GM12891 (cell line): ENCODE data around the gene GALNT18.

Source experiments
- PAX5 ChIP-seq: IDR thresholded peaks from 2 replicates; pipeline ENCODE4 v1.6.1; 2011; ENCODE audit warnings: low read length, moderate library complexity, mild to moderate bottlenecking; ENCODE audit not compliant: insufficient read depth, severe bottlenecking
- POLR2A ChIP-seq: IDR thresholded peaks from 2 replicates; pipeline ENCODE4 v1.6.1; 2011; ENCODE audit warnings: low read depth, low read length, control low read depth
- POLR2AphosphoS5 ChIP-seq: IDR thresholded peaks from 2 replicates; pipeline ENCODE4 v1.6.1; 2011; ENCODE audit warnings: low read depth, low read length, control low read depth
- SPI1 ChIP-seq: IDR thresholded peaks from 2 replicates; pipeline ENCODE4 v1.6.1; 2011; ENCODE audit warnings: low read depth, low read length, control low read depth
- TAF1 ChIP-seq: IDR thresholded peaks from 2 replicates; pipeline ENCODE4 v1.6.1; 2011; ENCODE audit warnings: low read depth, low read length, control low read depth

DNA sequence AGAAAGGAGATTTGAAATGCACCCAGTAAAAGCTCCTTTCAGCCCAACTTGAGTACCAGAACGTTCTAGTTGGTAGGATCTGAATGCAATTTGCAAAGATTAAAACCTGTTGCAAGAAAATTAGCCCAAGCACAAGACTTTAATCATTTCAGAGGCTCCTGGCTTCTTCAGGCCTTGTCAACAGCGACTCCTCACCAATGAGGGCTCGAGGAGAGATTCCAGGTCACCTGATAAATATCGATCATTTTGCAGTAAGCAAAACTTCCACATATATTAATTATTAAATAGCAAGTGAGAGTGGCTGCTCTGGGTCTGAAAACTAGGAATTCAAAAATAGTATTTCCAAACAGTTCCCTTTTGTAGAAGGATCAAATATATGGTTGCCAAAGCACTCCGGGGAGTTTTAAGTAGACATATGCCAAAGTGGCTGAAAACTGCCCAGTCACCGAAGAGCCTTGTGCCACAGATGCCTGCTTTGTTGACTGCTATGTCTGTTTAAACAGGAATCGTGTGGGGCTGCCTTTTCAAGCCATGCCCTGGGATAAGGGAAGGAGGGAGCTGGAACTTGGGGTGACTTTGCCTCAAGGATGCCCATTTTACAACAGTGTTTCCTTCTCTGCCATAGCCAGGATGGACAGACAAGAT lies 332.7 kb downstream of the GALNT18 start:
- TF ChIP-seq POLR2A (no peak), TAF1 (no peak), POLR2AphosphoS5 (no peak), SPI1 (no peak), PAX5 (no peak)
